C4-2B (cell line): ENCODE results near the gene LDAF1.

Experiments
- ZFX ChIP-seq: fragments of 450-650 bp; IDR thresholded peaks from 2 replicates; pipeline ENCODE4 v1.6.1; 2017
- TF ChIP-seq, protein P1 (sequence below): fragments of 450-650 bp; conservative IDR thresholded peaks from 2 replicates; pipeline ENCODE4 v1.5.1; 2017; ENCODE audit warnings: mild to moderate bottlenecking

GRCh38 chr16:21224800-21225199, 66.3 kb downstream of the LDAF1 start:
- TF ChIP-seq, protein P1, sequence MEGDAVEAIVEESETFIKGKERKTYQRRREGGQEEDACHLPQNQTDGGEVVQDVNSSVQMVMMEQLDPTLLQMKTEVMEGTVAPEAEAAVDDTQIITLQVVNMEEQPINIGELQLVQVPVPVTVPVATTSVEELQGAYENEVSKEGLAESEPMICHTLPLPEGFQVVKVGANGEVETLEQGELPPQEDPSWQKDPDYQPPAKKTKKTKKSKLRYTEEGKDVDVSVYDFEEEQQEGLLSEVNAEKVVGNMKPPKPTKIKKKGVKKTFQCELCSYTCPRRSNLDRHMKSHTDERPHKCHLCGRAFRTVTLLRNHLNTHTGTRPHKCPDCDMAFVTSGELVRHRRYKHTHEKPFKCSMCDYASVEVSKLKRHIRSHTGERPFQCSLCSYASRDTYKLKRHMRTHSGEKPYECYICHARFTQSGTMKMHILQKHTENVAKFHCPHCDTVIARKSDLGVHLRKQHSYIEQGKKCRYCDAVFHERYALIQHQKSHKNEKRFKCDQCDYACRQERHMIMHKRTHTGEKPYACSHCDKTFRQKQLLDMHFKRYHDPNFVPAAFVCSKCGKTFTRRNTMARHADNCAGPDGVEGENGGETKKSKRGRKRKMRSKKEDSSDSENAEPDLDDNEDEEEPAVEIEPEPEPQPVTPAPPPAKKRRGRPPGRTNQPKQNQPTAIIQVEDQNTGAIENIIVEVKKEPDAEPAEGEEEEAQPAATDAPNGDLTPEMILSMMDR, result no peak
- no peak for TF ChIP-seq ZFX
